COLO668 (cell line): ENCODE measurements around the gene LRRC74A.

Source experiments
- DNase-seq: peaks from one replicate; lab custom pipeline; 2025; ENCODE audit not compliant: unreplicated experiment; lab: John Stamatoyannopoulos, UW

Gene LRRC74A

DNA sequence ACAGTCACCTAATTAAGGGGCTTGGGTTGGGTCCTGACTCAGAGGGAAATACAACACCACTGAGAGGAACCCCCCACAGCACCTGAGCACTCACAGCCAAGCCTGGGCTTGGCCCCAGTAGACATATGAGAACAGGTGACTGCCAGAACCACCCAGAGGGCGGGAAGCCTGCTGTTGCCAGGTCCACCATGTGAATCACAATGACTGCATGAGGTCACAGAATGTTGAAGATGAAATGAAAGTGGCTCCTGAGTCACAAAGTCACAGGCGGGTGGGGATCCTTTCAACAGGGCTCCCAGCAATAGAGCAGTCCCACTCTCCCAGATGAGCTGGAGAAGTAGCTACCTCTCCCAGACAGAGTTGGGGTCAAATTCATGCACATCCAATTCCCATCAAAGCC lies at the start of gene LRRC74A:
Gene LRRC74A, plus strand, starts transcription at position 287 of the 400 bp plus-strand sequence. CDS start 290 bp downstream, outside the sequence.
- peak; percentile 16 for DNase-seq

DNA sequence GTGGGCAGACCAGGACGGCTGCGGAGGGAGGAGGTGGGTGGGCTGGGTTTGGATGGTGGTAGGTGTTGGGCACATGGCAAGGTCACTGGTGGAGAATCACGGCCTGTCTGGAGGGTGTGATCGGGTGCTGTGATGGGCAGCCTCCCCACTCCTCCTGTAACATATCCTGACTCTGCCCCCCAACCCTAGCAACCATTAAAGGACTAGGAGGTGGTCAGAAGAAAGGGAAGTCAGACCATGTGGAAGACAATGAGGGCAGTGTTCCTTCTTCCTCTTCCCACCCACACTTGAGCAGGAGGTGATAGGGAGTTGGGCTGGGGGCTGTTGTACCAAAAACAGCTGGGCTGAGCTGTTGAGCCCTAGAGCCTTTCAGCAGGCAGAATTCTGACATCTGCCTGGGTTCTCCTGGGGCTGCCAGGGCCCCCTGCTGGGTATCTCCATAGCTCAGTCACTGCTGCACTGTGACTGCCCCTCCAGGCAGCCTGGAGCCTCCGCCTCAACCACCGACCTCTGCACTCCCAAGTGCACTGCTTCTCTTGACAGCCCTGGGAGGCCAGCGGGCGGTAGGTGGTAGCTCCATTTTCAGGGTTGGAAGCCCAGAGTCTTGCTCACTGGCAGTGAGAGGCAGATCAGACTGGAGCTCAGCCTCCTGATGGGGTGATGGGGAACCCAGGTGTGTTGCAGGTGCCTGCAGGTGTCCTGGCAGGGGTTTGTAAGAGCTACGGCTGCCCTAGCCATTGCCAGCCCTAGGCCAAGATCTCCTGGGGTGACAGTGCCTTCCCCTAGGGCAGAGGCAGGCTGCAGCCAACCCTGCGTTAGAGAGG lies 49.6 kb upstream of the LRRC74A start:
- DNase-seq = peak; percentile 29

DNA sequence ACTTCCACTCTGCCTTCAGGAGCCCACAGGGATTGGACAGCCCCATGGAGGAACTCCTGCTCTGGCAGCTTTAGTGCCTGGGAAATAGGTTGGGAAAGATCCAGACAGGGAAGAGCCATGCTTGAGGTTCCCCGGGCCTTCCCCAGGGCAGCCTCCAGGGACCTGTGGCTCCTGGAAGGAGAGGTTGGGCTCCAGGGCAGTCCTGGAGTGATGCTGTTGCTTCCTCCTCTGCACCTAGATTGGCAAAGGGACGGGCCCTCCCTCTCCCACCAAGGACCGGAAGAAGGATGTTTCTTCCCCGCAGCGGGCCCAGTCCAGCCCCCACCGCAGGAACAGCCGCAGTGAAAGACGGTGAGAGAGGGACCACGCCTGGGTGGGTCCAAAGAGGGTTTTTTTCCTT lies 48.5 kb upstream of the LRRC74A start:
- no peak for DNase-seq

DNA sequence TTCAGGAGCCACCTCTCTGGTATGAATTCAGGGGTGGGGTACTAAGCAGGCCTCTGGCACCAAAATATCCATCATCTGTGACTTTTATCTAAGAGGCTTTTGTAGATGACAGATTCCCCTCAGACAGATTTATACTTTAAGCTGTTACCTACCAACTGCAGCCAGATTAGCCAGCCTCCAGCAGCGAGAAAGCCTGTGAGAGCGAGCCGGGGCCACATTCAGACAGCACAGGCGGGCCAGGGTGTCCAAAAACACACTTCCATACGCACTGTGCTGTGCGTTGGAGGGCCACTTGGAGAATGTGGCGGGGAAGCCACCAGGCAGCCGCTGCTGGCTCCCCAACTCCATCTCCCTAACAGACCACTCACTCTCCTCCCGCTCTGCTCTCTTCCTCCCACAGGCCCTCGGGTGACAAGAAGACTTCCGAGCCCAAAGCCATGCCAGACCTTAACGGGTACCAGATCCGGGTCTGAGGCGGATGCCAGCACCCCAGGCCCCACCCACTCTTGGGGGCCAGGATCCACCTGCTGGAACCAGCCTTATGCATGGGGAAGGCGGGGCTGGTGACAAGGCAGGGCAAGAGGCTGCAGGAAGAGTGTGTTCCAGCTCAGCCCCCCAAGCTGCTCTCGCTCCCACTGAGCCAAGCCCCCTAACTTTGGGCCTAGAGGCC lies 47.5 kb upstream of the LRRC74A start:
- no peak for DNase-seq

DNA sequence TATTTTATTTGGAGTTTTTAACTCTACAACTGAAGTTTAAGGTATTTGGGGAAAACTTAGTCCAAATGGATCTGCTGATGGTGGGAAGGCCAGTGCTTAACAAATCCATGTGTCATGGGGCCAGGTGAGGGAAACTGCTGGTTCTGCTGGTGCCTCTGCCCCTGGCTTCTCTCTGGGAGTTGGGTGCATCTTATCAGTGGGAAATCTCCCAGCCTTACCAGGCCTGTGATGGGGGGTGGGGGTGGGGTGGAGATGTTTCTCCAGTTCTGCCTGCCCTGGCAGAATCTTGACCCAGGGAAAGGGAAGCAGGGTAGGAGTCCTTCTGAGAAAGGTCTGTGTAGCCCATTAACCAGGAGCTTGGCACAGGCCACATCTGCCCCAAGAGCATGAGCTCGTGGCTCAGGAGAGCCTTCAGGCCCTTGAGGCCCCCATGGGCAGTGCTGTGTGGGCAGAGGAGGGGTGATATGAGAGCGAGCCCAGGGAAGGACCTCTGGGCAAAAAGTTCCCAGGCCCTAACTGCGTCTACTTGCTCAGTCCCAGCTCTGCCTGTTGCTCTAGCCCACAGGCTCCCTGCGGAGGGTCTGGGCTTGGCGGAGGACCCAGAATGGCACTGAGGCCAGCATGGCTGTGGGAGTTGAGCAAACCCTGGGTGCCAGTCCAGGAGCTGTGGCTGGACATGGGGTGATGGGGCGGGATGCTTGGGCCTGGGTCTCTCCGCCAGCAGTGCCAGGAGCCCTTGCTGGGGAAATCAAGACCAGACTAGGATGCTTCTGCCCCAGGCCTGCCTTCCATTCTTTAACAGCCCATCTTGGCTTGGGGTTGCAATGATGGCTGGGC lies 46.8 kb upstream of the LRRC74A start:
- DNase-seq = no peak

DNA sequence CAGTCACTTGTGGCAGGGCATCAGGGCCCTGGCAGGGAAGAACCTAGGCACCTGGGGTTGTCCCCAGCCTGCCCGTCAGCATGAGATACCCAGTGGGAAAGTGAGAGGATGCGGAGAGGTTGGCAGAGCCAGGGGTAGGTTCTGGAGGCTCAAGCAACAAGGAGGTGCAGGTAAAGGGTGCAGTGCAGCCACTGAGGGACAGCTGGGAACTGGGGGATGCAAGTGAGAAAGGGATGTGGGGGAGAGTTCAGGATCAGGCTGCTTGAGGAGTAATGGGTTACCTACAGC lies 46.2 kb upstream of the LRRC74A start:
- no peak for DNase-seq

DNA sequence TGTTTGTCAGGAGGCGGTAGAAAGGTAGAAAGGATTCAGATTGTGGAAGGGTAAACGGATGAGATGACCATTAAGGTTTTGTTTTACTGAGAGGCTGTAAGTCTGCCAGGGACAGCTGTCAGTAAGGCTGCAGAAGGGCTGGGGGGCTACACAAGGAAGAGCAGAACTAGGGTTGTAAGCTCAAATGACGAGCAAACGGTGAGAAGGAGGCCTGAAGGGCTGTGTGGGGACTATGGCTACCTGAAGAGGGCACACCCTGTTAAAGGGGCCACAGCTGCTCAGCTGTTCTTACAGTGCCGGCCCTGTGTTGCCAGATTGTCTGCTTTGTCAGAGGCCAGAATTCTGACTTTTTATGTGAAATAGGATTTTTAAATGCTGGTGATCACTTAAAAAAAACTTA lies 45.8 kb upstream of the LRRC74A start:
- no peak for DNase-seq

DNA sequence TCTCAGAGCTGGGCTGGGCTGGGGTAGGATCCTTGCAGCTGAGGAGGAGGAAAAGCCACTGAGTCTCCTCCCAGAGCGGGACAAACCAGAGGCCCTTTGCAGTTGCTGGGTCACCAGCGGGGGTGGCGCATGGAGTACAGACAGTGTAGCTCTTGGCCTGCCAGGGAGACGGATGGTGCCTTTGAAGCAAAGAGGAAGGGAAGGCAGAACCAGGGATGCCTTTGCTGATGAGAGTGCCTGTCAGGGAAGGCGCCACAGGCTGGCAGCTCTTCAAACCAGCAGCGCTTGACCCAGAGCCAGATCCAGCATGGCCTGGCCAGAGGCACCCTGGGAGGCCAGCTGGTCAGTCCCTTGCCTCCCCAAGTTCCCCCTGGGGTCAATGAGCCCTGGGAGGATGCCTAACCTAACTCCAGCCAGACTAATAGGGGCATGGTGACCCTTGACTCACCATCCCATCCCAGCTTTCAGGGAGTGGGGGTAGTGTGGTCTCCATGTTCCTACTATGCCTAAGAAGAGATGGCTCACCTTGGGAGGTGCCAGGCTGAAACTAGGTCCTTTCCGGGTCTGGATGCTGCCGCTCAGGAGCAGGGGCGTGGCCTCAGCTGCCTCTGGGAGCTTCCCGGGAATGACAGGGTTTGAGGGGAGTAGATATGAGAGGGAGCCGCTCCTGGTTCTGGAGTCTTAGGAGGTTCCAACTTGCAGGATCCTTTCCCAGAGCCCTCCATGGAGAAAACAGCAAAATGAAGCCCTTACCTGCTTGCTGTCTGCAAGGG lies 45.1 kb upstream of the LRRC74A start:
- no peak for DNase-seq

DNA sequence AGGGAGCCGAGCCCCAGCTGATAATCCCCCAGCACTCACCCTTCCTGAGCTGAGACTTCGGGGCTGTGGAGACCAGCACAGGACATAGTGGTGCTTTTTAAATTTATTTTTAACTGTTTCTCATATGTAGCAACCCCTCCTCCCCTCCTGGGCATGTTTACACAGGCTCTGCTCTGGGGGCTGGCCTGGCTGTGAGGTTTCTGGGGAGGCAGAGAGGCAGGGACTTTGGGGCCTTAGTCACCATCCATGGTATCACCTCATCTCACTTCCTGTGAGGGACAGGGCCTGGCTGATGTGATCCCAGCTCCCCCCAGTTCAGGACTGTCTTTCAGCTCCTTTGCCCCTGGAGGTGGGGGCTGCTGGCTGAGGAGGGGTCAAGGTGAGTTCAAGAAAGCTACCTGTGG lies 44.6 kb upstream of the LRRC74A start:
- DNase-seq = no peak

DNA sequence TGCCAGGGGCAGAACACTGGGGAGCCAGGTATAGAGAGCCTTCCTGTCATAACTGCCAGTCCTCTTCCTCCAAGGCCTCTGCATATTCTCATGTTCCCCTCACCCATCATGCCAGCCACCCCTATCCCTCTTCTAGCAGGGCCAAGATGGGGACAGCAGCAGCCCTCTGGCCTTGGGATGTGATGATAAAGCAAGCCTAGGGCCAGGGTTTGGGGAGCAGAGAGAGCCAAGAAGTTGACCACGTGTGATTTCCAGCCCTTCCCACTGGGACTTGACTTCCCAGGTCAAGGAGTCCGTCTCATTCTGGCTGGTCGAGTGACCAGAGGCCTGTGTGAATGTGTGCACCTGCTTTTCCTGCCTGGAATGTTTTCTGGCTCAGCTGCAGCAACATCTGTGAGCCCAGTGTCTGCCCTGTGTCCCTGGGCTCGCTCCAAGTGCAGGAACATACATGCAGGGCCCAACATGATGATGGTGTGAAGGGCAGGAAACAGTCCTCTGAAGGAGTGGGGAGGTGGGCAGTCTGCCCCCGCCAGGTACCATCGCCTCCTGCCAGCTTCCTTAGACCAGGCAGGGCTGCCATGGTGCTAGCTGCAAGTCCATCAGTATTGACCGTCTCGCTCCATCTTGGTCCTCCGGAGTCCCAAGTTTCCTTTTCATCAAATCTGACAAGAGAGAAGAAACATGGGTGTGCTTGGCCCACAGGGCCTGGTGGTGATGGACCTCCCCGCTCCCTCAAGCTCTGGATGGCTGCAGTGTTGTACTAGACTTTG lies 43.9 kb upstream of the LRRC74A start:
- DNase-seq = no peak

DNA sequence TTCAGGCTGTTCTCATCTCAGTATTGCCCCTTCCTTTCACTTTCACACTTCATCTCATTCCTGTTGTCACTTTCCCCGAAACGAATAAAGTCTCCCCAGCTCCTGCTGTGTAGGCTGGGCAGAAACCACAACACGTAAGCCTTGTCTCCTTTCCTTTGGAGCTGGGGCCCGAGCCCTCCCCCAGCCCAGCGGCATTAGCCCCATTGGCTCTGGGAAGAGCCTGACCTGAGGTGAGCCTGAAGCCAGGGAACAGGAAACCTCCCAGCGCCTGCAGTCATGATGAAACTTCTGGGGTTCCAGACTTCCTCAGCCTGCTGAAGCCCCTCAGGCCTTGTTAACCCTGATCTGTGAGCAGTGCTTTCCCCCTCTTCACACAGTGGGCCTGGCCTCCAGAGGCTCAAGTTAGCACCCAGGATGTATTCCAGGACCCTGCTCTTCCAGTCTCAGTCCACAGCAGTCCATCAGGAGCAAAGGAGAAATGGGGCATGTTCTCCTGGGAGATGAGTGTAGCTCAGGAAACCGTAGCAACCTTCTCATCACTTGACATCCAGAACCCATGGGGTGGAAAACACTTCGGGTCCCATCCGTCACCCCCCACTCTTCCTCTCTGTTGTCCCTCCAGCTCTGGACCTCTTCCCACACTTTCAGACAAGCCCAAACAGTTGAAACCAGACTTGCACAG lies 43.2 kb upstream of the LRRC74A start:
- DNase-seq = no peak

DNA sequence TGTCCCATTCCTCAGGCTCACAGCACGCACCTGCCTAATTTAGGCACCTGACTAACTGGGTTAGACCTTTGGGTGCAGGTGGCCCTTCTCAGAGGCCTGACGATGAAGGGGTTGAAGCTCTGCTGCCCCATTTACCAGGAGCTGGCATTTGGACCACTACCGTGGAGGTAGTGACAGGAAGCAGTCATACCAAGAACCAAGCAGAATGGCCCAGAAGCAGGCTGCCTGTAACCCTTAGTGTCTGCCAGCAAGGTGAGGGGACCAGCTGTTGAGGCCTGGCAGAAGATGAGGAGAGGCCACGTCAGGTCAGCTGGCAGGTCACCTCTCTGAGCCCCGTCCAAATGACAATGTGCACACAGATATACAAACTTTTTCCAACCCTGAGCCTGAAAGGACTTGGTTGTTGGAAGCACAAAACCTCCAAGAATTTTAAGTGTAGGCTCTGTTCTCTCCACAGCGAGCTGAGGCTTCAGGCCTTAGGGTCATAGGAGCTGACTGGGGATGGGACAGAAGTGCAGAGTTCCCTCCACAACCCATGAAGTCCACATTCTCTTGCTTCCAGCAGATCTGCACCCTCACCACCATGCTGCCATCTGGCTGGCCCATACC lies 41.8 kb upstream of the LRRC74A start:
- DNase-seq = no peak

DNA sequence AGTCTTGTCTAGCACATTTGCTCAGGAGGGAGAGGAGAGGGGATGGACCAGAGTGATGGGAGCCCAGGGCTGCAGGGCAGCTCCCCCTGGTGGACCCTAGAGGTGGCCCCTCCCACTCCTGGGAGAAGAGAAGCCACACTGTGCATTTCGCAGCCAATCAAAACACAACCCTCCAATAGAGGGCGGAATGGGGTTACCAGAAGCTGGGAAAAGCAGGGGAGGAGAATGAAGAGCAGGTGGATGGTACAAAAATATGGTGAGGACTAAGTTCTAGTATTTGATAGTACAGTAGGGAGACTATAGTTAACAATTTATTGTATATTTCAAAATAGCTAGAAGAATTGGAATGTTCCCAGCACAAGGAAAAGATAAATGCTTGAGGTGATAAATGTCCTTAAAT lies 41.3 kb upstream of the LRRC74A start:
- DNase-seq = peak; percentile 76

DNA sequence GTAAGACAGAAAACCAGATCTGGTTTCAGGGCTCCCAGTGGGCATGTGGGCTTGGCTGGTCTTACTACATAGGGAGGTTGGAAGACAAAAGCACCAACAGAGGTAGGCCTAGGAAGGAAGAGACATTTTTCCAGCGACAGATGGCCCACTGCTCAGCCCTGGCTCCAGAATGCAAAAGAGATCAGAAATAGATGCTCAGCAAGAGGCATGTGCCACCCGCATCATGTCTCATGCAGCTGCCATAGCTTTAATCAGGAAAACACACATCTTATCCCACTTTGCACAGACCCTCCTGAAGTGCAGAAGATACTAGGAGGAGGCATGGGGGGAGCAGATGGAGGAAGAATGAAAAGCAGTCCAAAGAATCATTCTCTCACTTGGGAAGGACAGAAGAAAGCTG lies 39.6 kb upstream of the LRRC74A start:
- no peak for DNase-seq

DNA sequence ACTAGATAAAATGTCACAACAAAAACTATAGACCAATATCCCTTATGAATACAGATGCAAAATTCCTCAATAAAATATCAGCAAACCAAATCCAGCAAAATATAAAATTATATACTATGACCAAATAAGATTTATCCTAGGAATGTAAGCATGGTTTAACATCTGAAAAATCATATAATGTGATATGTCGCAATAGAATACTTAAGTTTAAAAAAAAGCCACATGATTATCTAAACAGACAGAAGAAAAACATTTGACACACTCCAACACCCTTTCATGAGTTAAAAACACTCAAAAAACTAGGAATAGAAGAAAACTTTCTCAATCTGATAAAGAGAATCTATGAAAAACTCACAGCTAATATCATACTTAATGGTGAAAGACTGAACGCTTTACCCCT lies 33.8 kb upstream of the LRRC74A start:
- DNase-seq = no peak

DNA sequence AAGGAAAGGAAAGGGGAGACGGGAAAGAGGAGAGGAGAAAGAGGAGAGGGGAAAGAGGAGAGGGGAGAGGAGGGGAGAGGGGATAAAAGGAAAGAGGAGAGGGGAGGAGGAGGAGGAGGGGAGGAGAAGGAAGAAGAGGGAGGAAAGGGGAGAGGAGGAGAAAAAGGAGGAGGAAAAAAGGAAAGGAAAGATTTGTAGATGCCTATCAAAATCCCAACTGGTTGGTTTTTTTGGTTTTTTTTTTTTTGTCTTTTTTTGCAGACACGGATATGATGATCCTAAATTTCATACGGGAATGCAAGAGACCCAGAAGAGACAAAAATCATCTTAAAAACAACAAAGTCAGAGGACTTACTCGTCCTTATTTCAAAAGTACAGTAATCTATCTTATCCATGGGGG lies 32.9 kb upstream of the LRRC74A start:
- no peak for DNase-seq

DNA sequence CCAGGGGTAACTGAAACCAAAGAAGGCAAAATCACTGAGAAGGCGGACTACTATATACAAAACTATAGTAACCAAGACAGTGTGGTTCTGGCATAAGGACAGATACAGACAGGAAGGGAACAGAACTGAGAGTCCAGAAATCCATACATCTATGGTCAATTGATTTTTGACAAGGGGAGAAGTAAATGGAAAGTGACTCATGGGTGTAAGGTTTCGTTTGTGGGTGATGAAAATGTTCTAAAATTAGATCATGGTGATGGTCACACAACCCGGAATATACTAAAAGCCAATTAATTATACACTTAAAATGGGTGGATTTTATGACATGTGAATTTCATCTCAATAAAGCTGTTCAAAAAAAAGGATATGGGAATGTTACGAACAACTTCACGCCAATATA lies 32.3 kb upstream of the LRRC74A start:
- no peak for DNase-seq

DNA sequence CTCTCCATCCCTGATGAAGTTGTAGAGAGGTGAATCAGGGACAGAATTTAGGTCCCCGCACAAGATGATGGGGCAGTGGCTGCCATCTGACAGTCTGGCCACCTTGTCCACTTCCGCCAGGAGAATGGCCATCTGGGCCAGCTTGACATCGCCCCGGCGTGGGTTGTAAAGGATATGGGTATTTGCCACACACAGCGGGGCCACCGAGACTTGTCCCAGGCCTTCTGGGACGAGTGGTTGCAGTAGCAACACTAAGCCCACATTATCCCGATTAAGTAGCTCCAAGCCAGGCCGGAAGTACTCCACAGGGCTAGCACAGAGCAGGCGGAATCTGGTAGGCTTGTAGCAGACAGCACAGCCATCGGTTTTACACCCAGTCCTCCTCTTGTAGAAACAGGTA lies 19.8 kb upstream of the LRRC74A start:
- DNase-seq = no peak

DNA sequence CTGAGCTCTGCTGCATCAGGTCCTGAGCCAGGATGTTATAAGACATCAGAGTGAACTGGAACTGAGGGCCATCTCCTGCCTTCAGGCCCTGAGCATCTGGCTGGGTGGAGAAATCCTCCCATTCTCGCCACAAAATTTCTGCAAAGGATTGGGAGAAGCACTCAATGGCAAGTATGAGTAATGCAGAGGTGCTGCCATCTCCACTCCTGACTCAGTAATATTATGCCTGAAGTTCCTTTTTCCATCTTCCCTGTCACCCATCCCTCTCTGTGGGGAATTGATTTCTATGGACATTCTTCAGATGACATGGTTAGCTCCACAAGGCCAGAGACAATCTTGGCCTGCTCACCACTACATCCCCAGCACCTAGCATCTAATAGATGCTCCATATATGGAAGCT lies 18.2 kb upstream of the LRRC74A start:
- DNase-seq = no peak
